Stimulated activated naive B cell treated with anti-CD40 and anti-IgM and Interleukin-4, amounts not matched to agents 10 μg/mL and 1 μg/mL and 100 μg/mL, for 72 hours (primary cell): ENCODE data around the gene RFC3.

Source experiments
- ATAC-seq, 2 donors: fragments of 150-1000 bp; cut with Tn5 transposase; replicated peaks; 2 replicates each; pipeline ENCODE4 v1.10.0; 2021; ENCODE audit warnings: moderate library complexity in 1 of 2
- DNase-seq: peaks from one replicate; pipeline ENCODE4 v3.0.0; 2021
- H3K27ac Mint-ChIP-seq: one replicate; pipeline ENCODE4 v1.8.0; 2022; ENCODE audit warnings: mild to moderate bottlenecking, mixed read lengths
- H3K27me3 Mint-ChIP-seq, 2 donors: one replicate each; pipeline ENCODE4 v1.8.0; 2022; ENCODE audit warnings: mixed read lengths in 2 of 2
- H3K36me3 Mint-ChIP-seq, 2 donors: one replicate each; pipeline ENCODE4 v1.8.0; 2022; ENCODE audit warnings: mixed read lengths in 2 of 2, mild to moderate bottlenecking in 1 of 2
- H3K4me1 Mint-ChIP-seq, 2 donors: one replicate each; pipeline ENCODE4 v1.8.0; 2022; ENCODE audit warnings: mixed read lengths in 2 of 2, mild to moderate bottlenecking in 1 of 2
- H3K4me3 Mint-ChIP-seq, 2 donors: one replicate each; pipeline ENCODE4 v1.8.0; 2022; ENCODE audit warnings: mild to moderate bottlenecking in 2 of 2, mixed read lengths in 2 of 2, moderate library complexity in 1 of 2
- H3K9me3 Mint-ChIP-seq, 2 donors: one replicate each; pipeline ENCODE4 v1.8.0; 2022; ENCODE audit warnings: mixed read lengths in 2 of 2, mild to moderate bottlenecking in 1 of 2

Gene RFC3

DNA sequence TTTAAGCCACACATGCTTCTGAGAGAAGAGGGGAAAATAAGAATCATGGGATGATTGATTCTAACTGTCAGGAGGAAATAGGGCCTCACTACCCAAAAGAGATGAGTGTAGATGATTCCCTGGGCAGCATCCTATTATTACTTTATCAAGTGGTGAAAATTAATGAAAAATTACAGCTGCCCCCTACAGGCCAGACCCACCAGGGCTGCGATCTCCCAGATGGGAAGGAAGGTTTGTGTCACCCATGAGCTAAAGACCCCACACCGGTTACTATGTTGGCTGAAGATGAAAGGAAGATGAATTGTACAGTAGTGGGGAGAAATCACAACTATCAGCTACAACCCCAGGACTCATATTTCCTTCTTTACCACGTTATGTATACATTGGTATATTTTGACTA is 49.5 kb downstream of the RFC3 start:
- H3K9me3 Mint-ChIP-seq: peaks cover 3 to 7% of the 10 kb centered on the region in 2 donors
- H3K27ac Mint-ChIP-seq: no peak overlapping the region
- DNase-seq (no peak), ATAC-seq (no peak)
- peaks cover 19 to 21% of the 10 kb centered on the region in 2 donors for H3K36me3 Mint-ChIP-seq
- peaks cover 8 to 9% of the 10 kb centered on the region in 2 donors for H3K4me1 Mint-ChIP-seq
- no peak overlapping the region for H3K4me3 Mint-ChIP-seq
- H3K27me3 Mint-ChIP-seq: no peaks in the 10 kb centered on the region

GRCh38 chr13:33868343-33868994 is 50.5 kb downstream of the RFC3 start:
- H3K4me1 Mint-ChIP-seq: peaks cover 8 to 9% of the 10 kb centered on the region in 2 donors
- peaks cover 19 to 21% of the 10 kb centered on the region in 2 donors for H3K36me3 Mint-ChIP-seq
- no peak overlapping the region for H3K27ac Mint-ChIP-seq
- DNase-seq (no peak), ATAC-seq (no peak)
- H3K27me3 Mint-ChIP-seq: no peaks in the 10 kb centered on the region
- H3K4me3 Mint-ChIP-seq: no peak overlapping the region
- H3K9me3 Mint-ChIP-seq: peaks cover 3 to 7% of the 10 kb centered on the region in 2 donors

- peaks cover 3 to 7% of the 10 kb centered on the region in 2 donors for H3K9me3 Mint-ChIP-seq
- ATAC-seq (no peak), DNase-seq (no peak)
- H3K4me3 Mint-ChIP-seq: no peak overlapping the region
- H3K4me1 Mint-ChIP-seq: peaks cover 8 to 9% of the 10 kb centered on the region in 2 donors
- H3K27ac Mint-ChIP-seq: no peak overlapping the region
- peaks cover 19 to 21% of the 10 kb centered on the region in 2 donors for H3K36me3 Mint-ChIP-seq
- no peaks in the 10 kb centered on the region for H3K27me3 Mint-ChIP-seq
Measured at GRCh38 chr13:33869005-33869404, 51.1 kb downstream of the RFC3 start.

DNA sequence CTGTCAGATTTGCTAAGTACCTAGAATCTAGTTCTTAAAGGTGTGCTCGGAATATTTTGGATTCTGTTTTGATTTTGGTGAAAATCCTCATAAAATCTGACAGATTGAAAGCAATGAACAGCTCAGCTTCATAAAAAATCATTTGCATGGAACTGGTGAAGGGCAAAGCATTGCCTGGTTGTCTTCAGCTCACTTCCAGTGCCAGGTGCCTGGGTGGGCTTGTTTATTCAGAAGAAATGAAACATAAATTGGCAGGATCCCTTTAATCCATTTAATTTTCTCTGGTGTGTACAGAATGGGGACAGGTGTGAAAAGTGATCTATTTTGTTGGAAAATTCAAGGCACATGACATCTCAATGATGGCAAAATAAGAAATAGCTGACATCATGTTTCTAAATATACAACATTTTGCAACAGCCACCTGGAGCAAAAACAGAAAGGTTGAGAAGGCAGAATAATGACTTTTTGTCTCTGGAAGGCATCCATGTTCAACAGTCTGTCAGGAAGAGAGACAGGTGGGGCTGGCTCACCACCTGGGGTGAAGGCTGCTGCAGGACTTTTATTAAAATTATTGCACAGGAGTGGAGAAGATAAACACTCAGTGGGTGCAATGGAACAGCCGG is 52.2 kb downstream of the RFC3 start:
- Mint-ChIP-seq H3K36me3 (peaks cover 12 to 19% of the 10 kb centered on the region in 2 donors), H3K4me3 (no peak overlapping the region)
- no peak for ATAC-seq

GRCh38 chr13:33871207-33872004 is 53.5 kb downstream of the RFC3 start:
- H3K4me1 Mint-ChIP-seq: no peaks in the 10 kb centered on the region
- peaks cover 9 to 18% of the 10 kb centered on the region in 2 donors for H3K36me3 Mint-ChIP-seq
- H3K4me3 Mint-ChIP-seq: no peak overlapping the region
- no peaks in the 10 kb centered on the region for H3K27me3 Mint-ChIP-seq
- no peak for DNase-seq
- no peak for ATAC-seq
- H3K9me3 Mint-ChIP-seq: no peaks in the 10 kb centered on the region
- H3K27ac Mint-ChIP-seq: no peak overlapping the region

More for the DNA sequence above, 52.2 kb downstream of the RFC3 start:
- peaks cover 6 to 8% of the 10 kb centered on the region in 2 donors for H3K4me1 Mint-ChIP-seq
- H3K27me3 Mint-ChIP-seq: no peaks in the 10 kb centered on the region
- no peak for DNase-seq
- H3K27ac Mint-ChIP-seq: no peak overlapping the region
- H3K9me3 Mint-ChIP-seq: peaks cover 0 to 2% of the 10 kb centered on the region in 2 donors

DNA sequence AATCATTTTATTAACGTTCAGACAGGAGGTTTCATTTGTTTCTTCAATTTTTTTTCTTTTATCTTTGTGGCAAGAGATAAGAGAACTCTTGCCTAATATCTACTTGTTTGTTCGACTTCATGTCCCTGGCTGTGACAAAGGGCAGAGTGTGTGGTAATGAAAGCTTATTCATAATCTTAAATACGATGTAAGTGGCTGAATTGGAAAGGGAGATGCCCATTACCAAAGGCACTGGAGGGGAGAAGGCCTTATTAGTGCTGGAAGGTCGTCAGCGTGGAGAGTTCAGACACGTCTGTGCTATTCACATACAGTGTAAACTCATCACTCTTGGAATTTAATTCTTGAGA is 54.0 kb downstream of the RFC3 start:
- DNase-seq: no peak
- no peak for ATAC-seq
- Mint-ChIP-seq H3K4me3 (no peak overlapping the region), H3K36me3 (peaks cover 9 to 18% of the 10 kb centered on the region in 2 donors), H3K4me1 (no peaks in the 10 kb centered on the region), H3K9me3 (no peaks in the 10 kb centered on the region), H3K27ac (no peak overlapping the region), H3K27me3 (no peaks in the 10 kb centered on the region)

DNA sequence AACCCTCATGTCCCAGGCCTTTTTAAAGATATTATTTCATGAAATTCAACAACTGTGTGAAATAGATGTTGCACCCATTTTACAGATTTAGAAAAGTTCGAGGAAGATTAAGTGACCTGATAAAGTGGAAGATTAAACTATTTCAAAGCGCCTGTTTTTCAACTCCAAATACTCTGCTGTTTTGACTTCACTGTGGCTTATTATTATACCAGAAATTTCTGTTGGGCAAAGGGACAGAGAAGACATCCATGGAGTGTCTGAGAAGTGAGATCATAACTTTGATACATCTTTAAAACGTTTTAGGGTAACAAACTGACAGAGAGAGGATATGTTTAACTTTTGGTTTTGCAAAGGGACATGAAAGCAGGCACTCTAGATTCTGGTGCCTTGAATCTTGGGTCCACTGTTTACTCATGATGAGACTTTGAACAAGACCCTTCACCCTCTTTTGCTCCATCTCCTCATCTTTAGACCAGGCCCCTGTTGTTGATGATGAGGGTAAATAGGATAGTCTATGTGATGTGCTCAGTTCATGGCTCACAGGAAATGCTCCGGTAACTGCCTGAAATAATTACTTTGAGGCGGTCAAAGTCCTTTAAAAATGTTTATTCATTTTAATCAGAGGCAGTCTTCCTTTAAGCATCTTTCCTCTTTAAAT is 55.4 kb downstream of the RFC3 start:
- H3K36me3 Mint-ChIP-seq: peaks cover 6 to 11% of the 10 kb centered on the region in 2 donors
- no peak overlapping the region for H3K27ac Mint-ChIP-seq
- H3K27me3 Mint-ChIP-seq: no peaks in the 10 kb centered on the region
- no peak overlapping the region for H3K4me3 Mint-ChIP-seq
- no peaks in the 10 kb centered on the region for H3K9me3 Mint-ChIP-seq
- ATAC-seq (no peak), DNase-seq (no peak)
- no peaks in the 10 kb centered on the region for H3K4me1 Mint-ChIP-seq

GRCh38 chr13:33874871-33875270 is 56.9 kb downstream of the RFC3 start:
- H3K27me3 Mint-ChIP-seq: no peaks in the 10 kb centered on the region
- ATAC-seq: no peak
- no peaks in the 10 kb centered on the region for H3K9me3 Mint-ChIP-seq
- no peak overlapping the region for H3K27ac Mint-ChIP-seq
- DNase-seq: no peak
- H3K36me3 Mint-ChIP-seq: peaks cover 2 to 5% of the 10 kb centered on the region in 2 donors
- no peaks in the 10 kb centered on the region for H3K4me1 Mint-ChIP-seq
- H3K4me3 Mint-ChIP-seq: no peak overlapping the region

GRCh38 chr13:33875618-33876401 is 57.9 kb downstream of the RFC3 start:
- Mint-ChIP-seq H3K36me3 (peaks cover 5 to 6% of the 10 kb centered on the region in 2 donors), H3K4me3 (no peak overlapping the region), H3K4me1 (no peaks in the 10 kb centered on the region), H3K27ac (no peak overlapping the region), H3K9me3 (no peaks in the 10 kb centered on the region), H3K27me3 (no peaks in the 10 kb centered on the region)
- DNase-seq (no peak), ATAC-seq (no peak)

DNA sequence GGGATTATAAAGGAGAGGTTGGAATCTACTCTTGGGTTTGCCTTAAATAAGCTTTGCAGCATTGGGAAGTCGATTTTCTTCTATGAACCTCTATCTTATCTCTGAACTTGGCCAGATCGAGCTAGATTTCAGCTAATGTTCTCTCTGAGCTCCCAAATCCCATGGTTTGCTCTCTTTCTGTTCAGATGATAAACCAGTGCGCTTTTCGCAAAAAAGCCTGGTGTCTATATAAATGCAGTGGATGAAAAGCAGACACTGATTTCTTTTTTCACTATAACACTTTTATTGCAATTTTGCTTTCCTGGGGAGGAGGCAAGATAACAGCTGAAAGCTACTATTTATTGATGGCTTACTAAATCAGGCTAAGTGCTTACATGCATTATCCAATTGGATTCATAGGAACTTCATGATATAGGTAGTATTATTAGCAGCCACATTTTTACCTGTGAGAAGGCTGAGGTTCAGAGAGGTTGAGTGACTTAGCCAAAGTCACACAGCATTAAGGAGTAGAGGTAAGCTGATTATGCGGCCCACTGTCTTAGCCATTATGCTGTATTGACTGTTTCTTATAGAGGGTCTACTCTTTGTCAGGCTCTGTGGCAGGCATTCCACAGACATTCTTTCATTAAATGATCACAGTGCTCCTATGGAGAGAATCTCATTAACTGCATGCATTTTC is 58.9 kb downstream of the RFC3 start:
- Mint-ChIP-seq H3K36me3 (peaks cover 5 to 12% of the 10 kb centered on the region in 2 donors), H3K27ac (no peak overlapping the region), H3K4me3 (no peak overlapping the region), H3K27me3 (no peaks in the 10 kb centered on the region), H3K9me3 (peaks cover 3 to 4% of the 10 kb centered on the region in 2 donors), H3K4me1 (no peaks in the 10 kb centered on the region)
- no peak for DNase-seq
- no peak for ATAC-seq

DNA sequence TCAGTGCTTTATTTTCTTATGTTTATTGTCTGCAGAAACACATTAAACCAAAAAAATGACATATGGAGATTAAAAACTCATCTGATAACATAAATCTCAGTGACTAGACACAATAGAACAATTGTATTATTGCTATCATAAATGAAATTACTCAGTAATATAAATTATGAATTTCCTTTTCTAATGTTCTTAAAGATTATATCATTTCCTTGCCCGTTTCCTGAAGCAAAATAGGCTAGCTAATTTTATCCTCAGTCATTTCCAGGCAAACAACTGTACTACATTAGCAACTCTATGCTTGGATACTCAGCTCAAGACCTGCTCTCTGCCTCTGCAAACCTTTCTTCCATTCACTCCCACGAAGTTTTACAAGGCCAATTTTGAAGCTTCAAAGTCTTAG is 61.2 kb downstream of the RFC3 start:
- Mint-ChIP-seq H3K9me3 (peaks cover 4 to 5% of the 10 kb centered on the region in 2 donors), H3K4me1 (no peaks in the 10 kb centered on the region), H3K36me3 (peaks cover 10 to 22% of the 10 kb centered on the region in 2 donors), H3K27me3 (no peaks in the 10 kb centered on the region), H3K27ac (no peak overlapping the region), H3K4me3 (no peak overlapping the region)
- DNase-seq (no peak), ATAC-seq (no peak)

- ATAC-seq: no peak
- Mint-ChIP-seq H3K27me3 (no peaks in the 10 kb centered on the region), H3K4me3 (no peak overlapping the region), H3K27ac (no peak overlapping the region), H3K36me3 (peaks cover 12 to 28% of the 10 kb centered on the region in 2 donors), H3K9me3 (peaks cover 4 to 5% of the 10 kb centered on the region in 2 donors), H3K4me1 (no peaks in the 10 kb centered on the region)
- no peak for DNase-seq
Measured at GRCh38 chr13:33882804-33883203, 64.9 kb downstream of the RFC3 start.

GRCh38 chr13:33884531-33885220 is 66.7 kb downstream of the RFC3 start:
- peaks cover 10 to 31% of the 10 kb centered on the region in 2 donors for H3K36me3 Mint-ChIP-seq
- no peak overlapping the region for H3K27ac Mint-ChIP-seq
- no peaks in the 10 kb centered on the region for H3K27me3 Mint-ChIP-seq
- no peaks in the 10 kb centered on the region for H3K4me1 Mint-ChIP-seq
- peaks cover 4 to 5% of the 10 kb centered on the region in 2 donors for H3K9me3 Mint-ChIP-seq
- ATAC-seq: no peak
- no peak for DNase-seq
- H3K4me3 Mint-ChIP-seq: no peak overlapping the region
